Measurements from ENCODE around the gene ITPRID1. TPM values are rescaled to one million over a fixed set of nuclear protein-coding genes. Genes with fewer than 3 reads are reported as not detected.

The ITPRID1 gene
- polyA plus RNA-seq, 1 donor (not counting 4 experiments of a cell fraction or from before 2014, with no cell fraction given), result not detected

DNA sequence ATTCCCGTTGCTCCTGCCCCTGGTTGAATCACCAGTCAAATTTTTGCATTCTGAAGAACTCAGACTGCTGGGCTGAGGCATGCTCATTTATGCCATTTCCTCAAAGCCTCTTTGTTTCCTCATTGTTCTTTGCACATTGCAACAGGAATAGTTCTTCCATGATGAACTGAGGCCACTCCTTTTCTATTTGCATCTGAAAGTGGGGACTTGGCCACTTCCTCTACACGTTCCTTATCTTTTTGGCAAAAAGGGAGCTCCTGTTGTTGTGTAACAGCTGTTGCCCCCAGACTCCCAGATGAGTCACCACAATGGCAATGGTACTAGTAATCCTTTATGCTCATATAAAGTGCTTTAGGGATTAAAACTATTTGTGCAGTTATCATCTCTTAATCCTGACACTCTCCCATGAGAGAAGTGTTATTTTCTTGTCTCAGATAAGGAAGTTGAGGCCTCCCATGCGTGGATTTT, 20.1 kb upstream of the ITPRID1 start:
- DNase-seq (ENCODE audit: low read depth, low spot score) (peak; percentile 49), FAIRE-seq (peak; percentile 99)
- H3K79me2 ChIP-seq (ENCODE audit: control insufficient read depth, insufficient read depth, low read length), result no peaks in the 10 kb centered on the region
- H3K9me1 ChIP-seq (ENCODE audit: control insufficient read depth, extremely low read depth, insufficient read depth, low read length), result no peaks in the 10 kb centered on the region
- dilution Hi-C loops (cut with MboI; ENCODE audit: extremely low pct_ligation_motif_present, low sequenced_read_pairs), result no loop called here
- H3K9me3 ChIP-seq (ENCODE audit: control insufficient read depth, low read depth, low read length), result no peaks in the 10 kb centered on the region
- peaks cover 18% of the 10 kb centered on the region for H3K4me1 ChIP-seq (ENCODE audit: control insufficient read depth, extremely low read depth, insufficient read depth, low read length)
- no peak overlapping the region for H3K9ac ChIP-seq (ENCODE audit: control insufficient read depth, extremely low read depth, insufficient read depth, low read length)
- peak overlapping the region; percentile 38 for H3K4me2 ChIP-seq (ENCODE audit: control insufficient read depth, extremely low read depth, insufficient read depth, low read depth, low read length)
- TF ChIP-seq, protein P1, sequence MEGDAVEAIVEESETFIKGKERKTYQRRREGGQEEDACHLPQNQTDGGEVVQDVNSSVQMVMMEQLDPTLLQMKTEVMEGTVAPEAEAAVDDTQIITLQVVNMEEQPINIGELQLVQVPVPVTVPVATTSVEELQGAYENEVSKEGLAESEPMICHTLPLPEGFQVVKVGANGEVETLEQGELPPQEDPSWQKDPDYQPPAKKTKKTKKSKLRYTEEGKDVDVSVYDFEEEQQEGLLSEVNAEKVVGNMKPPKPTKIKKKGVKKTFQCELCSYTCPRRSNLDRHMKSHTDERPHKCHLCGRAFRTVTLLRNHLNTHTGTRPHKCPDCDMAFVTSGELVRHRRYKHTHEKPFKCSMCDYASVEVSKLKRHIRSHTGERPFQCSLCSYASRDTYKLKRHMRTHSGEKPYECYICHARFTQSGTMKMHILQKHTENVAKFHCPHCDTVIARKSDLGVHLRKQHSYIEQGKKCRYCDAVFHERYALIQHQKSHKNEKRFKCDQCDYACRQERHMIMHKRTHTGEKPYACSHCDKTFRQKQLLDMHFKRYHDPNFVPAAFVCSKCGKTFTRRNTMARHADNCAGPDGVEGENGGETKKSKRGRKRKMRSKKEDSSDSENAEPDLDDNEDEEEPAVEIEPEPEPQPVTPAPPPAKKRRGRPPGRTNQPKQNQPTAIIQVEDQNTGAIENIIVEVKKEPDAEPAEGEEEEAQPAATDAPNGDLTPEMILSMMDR (optimal IDR thresholded peaks at IDR 0.05 in 1 of 3, IDR thresholded peaks at IDR 0.05 in 1 of 3, conservative IDR thresholded peaks at IDR 0.05 in 1 of 3; ENCODE audit: extremely low read depth in 1 of 3, insufficient read depth in 2 of 3, low read length in 3 of 3), result no peak
- TF ChIP-seq EZH2 (IDR thresholded peaks at IDR 0.05; ENCODE audit: low read length), result no peak
- H3K27ac ChIP-seq (ENCODE audit: control insufficient read depth, insufficient read depth, low read length), result peak overlapping the region; percentile 78
- H3K4me3 ChIP-seq (ENCODE audit: control insufficient read depth in 2 of 3, extremely low read depth in 1 of 3, insufficient read depth in 2 of 3, low read depth in 1 of 3, low read length in 3 of 3), result no peak overlapping the region
- peak overlapping the region; percentile 13 for H2AFZ ChIP-seq (ENCODE audit: control insufficient read depth, low read length)
- H3K27me3 ChIP-seq (ENCODE audit: control insufficient read depth, extremely low read depth, insufficient read depth, low read length), result no peaks in the 10 kb centered on the region
- no peaks in the 10 kb centered on the region for H4K20me1 ChIP-seq (ENCODE audit: control insufficient read depth, extremely low read depth, insufficient read depth, low read length)
- no peaks in the 10 kb centered on the region for H3K36me3 ChIP-seq (ENCODE audit: control insufficient read depth in 2 of 2, extremely low read depth in 1 of 2, insufficient read depth in 2 of 2, low read length in 2 of 2)

DNA sequence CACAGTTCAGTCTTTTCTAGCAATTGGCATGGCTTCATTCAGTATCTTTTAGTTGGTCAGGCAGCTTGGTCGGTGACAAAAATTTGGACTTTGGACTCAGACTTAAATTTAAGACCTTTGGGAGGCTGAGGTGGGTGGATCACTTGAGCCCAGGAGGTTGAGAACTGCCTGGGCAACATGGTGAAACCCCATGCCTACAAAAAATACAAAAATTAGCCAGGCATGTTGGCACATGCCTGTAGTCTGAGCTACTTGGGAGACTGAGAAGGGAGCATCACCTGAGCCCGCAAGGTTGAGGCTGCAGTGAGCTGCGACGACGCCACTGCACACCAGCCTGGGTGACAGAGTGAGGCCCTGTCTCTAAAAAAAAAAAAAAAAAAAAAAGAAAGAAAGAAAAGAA, 19.5 kb upstream of the ITPRID1 start:
- H3K27ac ChIP-seq (ENCODE audit: control insufficient read depth, insufficient read depth, low read length), result peak overlapping the region; percentile 78
- peaks cover 18% of the 10 kb centered on the region for H3K4me1 ChIP-seq (ENCODE audit: control insufficient read depth, extremely low read depth, insufficient read depth, low read length)
- FAIRE-seq (no peak), DNase-seq (ENCODE audit: low read depth, low spot score) (no peak)
- TF ChIP-seq, protein P1 (optimal IDR thresholded peaks at IDR 0.05 in 1 of 3, IDR thresholded peaks at IDR 0.05 in 1 of 3, conservative IDR thresholded peaks at IDR 0.05 in 1 of 3; ENCODE audit: extremely low read depth in 1 of 3, insufficient read depth in 2 of 3, low read length in 3 of 3), result no peak
- no peak for TF ChIP-seq EZH2 (IDR thresholded peaks at IDR 0.05; ENCODE audit: low read length)
- H4K20me1 ChIP-seq (ENCODE audit: control insufficient read depth, extremely low read depth, insufficient read depth, low read length), result no peaks in the 10 kb centered on the region
- no peak overlapping the region for H3K9ac ChIP-seq (ENCODE audit: control insufficient read depth, extremely low read depth, insufficient read depth, low read length)
- dilution Hi-C loops (cut with MboI; ENCODE audit: extremely low pct_ligation_motif_present, low sequenced_read_pairs), result no loop called here
- peak overlapping the region; percentile 8 for H2AFZ ChIP-seq (ENCODE audit: control insufficient read depth, low read length)
- H3K9me1 ChIP-seq (ENCODE audit: control insufficient read depth, extremely low read depth, insufficient read depth, low read length), result no peaks in the 10 kb centered on the region
- H3K79me2 ChIP-seq (ENCODE audit: control insufficient read depth, insufficient read depth, low read length), result no peaks in the 10 kb centered on the region
- H3K9me3 ChIP-seq (ENCODE audit: control insufficient read depth, low read depth, low read length), result no peaks in the 10 kb centered on the region
- peak overlapping the region; percentile 38 for H3K4me2 ChIP-seq (ENCODE audit: control insufficient read depth, extremely low read depth, insufficient read depth, low read depth, low read length)
- H3K27me3 ChIP-seq (ENCODE audit: control insufficient read depth, extremely low read depth, insufficient read depth, low read length), result no peaks in the 10 kb centered on the region
- H3K4me3 ChIP-seq (ENCODE audit: control insufficient read depth in 2 of 3, extremely low read depth in 1 of 3, insufficient read depth in 2 of 3, low read depth in 1 of 3, low read length in 3 of 3), result no peak overlapping the region
- H3K36me3 ChIP-seq (ENCODE audit: control insufficient read depth in 2 of 2, extremely low read depth in 1 of 2, insufficient read depth in 2 of 2, low read length in 2 of 2), result no peaks in the 10 kb centered on the region

Measured in keratinocyte (primary cell).